HG03280 (cell line): Measurements from ENCODE around the gene CPT1A.

Source experiments
- ATAC-seq: cut with Tn5 transposase; IDR thresholded peaks from one replicate; pipeline ENCODE4 v1.9.1; 2021; ENCODE audit warnings: mild to moderate bottlenecking, moderate library complexity; ENCODE audit not compliant: unreplicated experiment

Gene CPT1A

DNA sequence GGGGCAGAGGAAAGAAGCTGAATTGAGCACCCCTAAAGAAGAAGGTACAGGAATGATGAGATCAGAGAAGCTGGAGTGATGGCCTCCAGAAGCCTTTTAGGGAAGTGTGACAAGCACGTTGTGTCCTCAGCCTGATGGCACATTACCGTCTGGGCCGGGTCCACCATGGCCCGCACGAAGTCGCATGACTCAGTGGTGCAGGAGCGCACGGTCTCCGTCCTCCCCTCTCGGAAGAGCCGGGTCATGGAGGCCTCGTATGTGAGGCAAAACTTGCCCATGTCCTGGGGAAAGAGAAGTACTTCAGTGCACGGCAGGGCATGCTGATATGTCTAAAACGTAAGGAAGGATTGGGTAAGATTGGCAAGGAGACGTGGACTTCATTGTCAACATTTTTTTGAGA, 79.2 kb downstream of the CPT1A start:
- ATAC-seq, result no peak

DNA sequence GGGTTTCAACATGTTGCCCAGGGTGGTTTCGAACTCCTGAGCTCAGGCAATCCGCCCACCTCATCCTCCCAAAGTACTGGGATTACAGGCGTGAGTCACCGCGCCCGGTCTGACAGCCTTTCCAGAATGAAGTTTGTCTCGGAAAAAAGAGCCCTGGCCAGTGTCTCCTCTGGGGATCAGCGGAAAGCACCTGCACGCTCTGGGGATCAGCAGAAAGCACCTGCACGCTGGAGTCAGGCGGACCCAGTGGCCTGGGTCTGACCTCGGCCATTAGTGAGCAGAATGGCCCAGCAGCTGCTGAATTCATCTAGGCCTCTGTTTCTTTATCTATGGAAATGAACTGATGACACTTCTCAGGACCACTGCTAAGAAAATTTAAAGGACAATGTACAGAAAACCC, 79.9 kb downstream of the CPT1A start:
- ATAC-seq, result no peak

DNA sequence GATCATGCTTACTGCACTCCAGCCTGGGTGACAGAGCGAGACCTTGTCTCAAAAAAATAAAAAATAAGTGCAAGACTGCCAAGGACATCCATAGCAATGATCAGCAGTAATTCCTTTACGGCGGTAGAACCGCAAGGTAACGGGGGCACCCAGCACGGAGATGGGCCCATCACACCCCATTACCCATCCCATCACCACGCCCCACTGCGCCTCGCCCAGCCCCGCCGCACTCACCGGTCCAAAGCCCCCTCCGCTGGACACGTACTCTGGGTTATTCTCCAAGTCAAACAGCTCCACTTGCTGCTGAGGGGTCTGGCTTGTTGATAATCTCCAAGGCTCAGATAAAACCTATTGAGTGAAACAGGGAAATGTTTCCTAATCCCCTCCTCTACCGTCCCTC, 81.7 kb downstream of the CPT1A start:
- no peak for ATAC-seq

DNA sequence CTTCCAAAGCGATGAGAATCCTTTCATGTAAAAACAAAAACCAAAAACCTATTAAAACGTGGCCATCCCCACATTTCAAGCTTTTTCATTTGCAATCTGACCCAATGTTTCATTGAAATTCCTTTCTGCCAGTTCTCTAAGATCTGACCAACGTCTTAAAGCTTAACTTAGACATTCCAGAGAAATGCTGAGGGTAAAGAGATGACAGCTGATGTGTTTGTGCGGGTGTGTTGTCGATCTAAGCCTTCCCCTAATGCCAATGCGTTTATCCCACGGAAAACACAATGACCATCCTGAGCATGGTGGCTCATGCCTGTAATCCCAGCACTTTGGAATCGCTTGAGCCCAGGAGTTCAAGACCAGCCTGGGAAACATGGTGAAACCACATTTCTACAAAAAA, 84.0 kb downstream of the CPT1A start:
- ATAC-seq, result no peak

DNA sequence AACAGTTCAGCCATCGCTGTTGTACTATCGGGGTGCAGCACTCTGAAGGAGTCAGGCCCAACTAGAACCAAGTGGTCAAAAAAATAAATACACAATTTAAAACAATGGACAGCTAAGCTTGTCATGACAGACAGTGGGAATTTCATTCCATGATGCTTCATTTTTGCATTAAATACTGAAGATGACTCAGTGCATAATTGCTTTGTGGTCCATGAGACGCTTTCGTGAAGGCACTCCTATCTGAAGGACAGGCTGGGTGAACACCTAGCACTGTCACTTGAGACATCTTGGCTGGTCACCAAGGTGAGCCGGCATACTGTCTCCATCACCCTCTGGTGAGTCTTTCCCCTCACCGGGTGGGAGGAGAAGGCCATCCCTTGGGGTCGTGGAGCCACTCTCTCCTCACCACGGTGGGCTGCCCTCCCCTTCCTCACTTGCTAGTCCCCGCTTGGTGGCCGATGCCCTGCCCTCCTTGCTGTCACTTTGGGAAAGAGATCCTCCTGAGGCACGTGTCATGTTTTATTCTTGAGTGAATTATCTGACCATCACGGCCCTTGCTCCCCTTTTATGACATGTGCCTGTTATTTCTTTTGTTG, 85.4 kb downstream of the CPT1A start:
- ATAC-seq, result no peak

DNA sequence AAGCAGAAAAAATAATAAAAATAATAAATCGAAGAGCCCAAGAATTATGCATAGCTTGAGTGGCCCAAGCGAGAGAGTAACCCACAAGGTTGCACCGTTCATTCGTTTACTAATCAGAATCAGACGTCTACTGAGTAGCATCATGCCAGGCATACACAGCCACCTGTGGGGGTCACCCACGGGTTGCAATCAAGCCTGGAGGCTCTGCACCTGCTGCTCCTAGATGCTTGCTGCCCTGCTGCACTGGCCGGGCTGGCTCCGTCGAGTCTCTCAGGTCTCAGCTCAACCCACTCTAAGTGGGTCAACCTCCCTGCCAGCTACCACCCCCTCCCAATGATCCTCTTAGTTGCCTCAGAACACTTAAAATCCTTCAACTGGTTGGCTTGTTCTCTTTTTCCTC, 88.4 kb downstream of the CPT1A start:
- ATAC-seq, result no peak

DNA sequence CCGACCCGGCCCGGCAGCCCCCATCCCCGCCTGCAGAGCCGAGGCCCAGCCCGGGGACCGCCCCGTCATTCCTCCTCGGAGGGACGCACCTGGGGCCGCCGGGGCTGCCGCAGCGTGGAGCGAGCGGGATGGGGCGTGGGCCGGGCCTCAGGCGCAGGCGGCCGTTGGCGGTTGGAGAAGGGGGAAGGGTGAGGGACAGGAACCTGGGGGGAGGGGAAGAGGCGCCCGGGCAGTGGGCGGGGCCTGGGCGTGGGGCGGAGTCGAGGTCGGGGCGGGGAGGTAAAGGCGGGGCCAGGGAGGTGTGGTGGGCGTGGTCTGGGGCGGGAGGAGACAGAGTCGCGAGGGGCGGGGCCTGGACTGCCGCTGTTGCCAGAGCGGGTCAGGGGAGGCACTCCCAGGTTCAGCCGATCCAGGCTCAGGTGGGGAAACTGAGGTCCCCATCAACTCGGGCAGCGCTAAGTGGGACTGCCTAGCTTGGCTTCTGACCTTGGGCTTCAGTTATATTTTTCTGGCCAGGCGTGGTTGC, 90.3 kb downstream of the CPT1A start, which contains the start of gene TESMIN:
Gene TESMIN, minus strand, starts transcription at position 190 of the 526 bp plus-strand sequence. CDS start 860 bp downstream, outside the sequence.
- peak; percentile 90 for ATAC-seq

DNA sequence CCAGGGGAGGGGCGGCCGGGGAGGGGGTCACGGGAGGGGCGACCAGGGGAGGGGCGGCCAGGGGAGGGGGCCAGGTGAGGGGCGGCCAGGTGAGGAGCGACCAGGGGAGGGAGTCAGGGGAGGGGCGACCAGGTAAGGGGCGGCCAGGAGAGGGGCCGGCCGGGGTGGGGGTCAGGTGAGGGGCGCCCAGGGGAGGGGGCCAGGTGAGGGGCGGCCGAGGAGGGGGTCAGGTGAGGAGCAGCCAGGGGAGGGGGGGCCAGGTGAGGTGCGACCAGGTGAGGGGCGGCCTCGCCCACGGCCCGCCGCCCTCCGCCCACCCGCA, 90.8 kb downstream of the CPT1A start:
- no peak for ATAC-seq

DNA sequence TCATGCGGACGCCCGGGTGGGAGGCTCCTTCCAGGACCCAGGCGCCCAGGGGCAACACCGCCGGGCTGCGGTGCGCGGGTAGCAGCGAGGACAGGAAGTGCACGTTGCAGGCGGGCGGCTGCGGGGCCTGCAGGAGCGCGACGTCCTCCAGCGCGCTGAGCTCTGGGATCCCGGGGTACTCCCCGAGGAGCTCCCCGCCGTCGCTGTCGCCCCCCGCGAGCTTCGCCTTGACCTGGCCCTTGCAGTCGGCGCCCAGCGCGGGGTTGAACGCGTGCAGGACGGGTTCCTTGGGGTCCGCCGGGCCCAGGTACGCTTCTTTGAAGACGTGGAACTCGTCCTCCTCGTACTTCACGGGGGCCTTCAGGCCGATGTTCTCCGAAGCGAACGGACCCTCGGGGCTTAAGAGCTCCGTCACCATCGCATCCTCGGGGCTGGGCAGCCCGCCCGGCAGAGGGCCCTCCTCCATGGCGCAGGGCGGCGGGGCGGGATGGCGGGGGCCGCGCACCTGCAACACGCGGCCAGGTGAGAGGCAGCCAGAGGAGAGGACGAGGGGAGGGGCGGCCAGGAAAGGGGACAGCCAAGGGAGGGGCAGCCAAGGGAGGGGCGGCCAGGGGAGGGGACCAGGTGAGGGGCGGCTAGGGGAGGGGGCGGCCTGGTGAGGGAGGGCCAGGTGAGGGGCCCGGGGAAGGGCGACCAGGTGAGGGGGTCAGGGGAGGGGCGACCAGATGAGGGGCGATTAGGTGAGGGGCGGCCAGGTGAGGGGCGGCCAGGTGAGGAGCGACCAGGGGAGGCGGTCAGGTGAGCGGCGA, 91.3 kb downstream of the CPT1A start:
- no peak for ATAC-seq

DNA sequence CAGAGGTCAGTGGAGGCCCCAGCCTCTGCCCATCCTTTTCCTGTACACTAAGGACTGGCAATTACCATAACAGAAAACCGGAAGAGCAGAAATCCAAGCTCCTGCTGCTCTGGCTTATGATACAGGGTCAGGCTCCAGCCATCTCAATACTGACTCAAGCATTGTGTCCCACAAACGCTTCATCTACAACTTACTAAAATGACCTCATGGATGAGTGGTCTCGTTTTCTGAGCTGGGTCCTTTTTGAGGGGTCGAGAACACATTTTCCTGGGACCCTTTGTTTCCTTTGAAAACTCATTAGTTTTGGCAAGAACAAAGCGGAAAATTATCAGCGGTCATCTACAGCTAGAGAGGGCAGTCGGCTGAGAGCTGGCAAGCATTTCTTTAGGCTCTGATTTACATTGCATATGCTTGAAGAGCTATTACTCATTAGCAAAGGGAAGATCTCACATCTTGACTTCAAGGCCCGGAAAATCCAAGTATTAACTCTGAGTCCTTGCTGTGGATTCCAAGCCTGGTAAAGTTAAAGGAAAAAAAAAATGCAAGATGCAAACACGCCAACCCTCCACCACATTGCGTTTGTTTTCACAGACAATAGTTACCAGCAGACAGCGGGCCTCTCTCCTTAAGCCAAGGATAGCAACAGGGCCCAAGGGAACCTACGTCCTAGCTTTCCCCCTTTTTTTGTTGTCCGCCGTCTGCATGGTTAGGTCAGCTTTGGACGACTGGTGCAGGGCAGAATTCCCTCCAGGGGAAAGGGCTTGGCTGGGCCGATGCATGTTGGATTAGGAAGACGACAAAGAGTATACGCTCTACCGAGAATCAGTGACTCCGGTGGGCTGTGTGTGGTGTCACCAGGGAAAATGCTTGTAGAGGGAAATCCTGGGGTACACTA, 92.2 kb downstream of the CPT1A start:
- ATAC-seq, result no peak

DNA sequence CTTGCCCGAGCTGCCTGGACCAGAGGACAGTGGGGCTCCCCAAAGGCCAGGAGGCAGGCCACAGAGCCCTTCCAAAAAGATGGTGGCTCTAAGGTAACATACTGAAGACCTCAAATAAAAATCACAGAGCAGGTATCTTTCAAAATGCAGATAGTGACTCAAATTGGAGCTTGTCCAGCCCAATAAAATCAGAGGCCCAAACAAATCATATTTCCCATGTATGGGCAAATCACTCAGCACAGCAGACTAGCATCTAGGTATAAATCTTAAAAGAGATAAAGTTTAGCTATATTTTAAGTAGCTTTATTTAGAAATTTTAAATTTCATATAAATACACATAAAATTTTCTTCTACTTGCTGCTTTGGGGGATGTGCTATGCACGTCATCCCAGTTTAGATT, 93.7 kb downstream of the CPT1A start:
- no peak for ATAC-seq

DNA sequence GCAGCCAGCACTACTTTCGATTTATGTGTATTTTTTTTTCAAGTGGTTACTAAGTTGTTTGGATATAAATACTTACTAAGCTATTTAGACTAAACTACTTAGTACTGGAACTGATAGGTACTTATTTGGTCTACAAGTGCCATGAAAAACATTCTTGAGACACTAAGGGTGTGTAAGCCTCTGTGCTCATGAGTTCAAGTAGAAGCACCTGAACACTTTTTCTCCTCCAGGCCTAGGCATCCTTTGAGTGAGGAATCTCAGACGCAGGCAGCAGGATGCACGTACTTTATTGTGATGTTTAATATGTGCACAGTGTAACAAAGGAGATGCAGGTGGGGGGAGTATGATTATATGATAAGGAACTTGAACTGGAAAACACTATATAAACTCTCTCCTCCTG, 98.2 kb downstream of the CPT1A start:
- no peak for ATAC-seq

DNA sequence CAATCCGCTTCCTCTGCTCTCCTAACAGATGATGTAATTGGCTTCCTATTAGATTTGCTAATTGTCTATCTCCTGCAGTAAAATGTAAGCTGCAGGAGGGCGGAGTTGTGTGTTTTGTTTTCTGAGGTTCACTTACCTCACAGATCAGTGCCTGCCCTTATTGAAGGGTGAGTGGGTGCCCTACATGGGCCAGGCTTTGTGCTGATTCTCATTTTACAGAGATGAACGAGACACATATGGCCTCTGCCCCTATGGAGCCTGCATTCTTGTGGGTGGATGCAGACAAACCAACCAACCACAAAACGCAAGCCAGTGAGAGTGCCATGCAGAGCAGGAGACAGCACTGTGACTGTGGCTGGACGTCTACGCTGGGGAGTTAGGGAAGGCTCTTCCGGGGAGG, 100.3 kb downstream of the CPT1A start:
- ATAC-seq, result no peak

DNA sequence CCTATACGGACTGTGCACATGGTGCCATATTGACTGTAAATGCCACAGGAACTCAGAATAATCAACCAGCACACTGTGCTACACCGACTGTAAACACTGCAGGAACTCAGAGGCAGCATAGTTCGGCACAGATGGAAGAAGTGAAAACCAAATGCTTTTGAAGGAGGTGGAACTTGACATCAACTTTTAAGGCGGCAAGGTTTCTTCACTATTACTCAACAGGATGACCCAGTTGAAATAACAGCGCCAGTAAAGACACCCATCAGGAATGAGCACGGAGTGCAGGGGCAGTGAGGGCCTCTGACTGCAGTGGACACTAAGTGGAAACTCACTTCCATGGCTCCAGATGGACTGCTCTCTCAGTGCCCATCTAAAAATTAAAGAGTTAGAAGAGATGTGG, 106.1 kb downstream of the CPT1A start:
- no peak for ATAC-seq

DNA sequence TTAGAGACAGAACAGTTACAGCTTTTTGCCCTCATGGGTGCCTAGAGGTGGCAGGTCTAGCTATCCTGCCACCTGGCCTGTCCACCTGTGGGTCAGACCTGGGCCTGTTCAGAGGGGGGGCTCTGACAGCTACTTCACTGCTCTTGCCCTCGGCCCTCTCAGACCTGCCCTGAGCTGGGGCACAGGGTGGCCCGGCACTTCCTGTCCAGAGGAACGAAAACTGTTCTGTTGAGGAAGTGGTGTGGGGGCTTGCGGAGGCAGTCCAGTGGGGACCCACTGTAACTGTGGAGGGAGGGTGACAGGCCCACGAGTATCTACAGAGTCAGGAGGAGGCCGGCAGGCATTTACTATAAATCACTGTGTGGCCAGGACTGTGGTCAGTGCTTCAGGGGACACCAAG, 106.6 kb downstream of the CPT1A start:
- no peak for ATAC-seq

DNA sequence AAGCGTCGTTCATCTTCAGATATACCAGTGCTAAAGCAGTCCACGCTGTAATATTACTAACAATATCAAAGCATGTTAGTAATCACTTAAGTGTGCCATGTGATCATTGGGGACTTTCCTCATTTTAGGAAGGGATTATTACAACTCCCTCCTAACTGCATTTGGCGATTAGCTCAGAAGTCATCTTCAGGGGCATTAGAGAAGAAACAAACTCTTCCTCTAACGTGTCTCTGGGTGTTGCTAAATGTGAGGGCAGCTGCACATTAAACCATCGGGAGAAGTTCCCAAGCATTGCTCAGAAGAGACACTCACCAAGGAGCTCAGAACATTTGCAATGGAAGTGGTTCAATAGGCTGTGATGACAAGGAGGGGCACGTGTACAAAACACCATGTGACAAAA, 107.6 kb downstream of the CPT1A start:
- ATAC-seq, result no peak

DNA sequence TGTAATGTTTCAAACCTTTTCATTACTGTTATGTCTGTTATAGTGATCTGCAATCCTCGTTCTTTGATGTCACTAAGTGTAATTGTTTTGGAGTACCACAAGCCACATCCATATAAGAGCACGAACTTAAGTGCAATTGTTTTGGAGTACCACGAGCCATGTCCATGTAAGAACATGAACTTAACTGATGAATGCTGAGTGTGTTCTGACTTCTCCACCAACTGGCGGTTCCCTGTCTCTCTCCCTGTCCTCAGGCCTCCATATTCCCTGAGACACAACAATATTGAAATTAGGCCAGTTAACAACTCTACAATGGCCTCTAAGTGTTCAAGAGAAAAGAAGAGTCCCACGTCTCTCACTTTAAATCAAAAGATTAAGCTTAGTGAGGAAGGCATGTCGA, 113.9 kb downstream of the CPT1A start:
- no peak for ATAC-seq

DNA sequence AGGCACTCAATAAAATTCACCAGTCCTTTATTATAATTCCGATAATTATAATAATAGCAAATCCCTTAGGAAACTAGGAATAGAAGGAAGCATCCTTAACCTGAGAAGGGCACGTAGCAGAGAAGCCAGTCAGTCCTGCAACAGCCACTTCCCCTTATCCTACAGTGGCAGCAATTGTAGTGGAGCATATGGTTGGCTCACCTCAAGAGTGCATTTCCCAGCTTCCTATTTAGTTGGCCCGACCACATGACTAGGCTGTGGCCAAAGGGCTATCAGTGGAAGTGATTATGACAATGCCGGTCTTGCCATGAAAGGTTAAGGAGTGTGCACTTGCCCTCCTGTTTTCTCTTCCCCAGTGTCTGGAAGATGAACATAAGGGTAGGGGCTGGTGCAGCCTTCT, 117.4 kb downstream of the CPT1A start:
- no peak for ATAC-seq

DNA sequence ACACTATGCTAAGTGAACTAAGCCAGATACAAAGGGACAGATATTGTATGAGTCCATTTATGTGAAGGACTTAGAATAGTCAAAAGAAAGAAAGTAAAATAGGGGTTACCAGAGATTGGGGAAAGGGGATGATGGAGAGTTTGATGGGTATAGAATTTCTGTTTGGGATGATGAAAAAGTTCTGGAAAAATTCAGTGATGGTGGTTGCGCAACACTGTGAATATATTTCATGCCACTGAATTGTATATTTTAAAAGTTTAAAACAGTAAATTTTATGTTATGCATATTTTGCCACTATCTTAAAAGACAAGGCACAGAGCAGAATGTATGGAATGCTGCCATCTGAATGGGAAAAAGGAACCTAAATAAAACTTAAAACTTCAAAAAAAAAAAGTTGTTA, 119.6 kb downstream of the CPT1A start:
- ATAC-seq, result no peak

DNA sequence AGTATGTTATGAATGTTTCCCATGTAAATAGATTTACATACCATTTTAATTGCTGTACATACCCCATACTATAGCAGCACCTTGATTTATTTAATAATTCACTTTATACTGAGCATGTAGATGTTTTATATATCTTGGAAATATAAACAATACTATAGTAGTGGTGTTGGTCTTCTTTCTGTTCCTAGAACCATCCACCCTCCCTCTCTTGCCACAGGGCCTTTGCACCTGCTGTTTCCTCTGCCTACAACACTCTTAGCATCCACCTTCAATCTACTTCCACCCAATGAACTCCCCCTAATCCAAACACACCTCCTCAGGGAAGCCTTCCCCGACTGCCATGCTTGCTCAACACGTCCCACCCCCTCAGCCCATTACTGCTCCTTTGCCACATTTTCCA, 120.6 kb downstream of the CPT1A start:
- ATAC-seq, result no peak

DNA sequence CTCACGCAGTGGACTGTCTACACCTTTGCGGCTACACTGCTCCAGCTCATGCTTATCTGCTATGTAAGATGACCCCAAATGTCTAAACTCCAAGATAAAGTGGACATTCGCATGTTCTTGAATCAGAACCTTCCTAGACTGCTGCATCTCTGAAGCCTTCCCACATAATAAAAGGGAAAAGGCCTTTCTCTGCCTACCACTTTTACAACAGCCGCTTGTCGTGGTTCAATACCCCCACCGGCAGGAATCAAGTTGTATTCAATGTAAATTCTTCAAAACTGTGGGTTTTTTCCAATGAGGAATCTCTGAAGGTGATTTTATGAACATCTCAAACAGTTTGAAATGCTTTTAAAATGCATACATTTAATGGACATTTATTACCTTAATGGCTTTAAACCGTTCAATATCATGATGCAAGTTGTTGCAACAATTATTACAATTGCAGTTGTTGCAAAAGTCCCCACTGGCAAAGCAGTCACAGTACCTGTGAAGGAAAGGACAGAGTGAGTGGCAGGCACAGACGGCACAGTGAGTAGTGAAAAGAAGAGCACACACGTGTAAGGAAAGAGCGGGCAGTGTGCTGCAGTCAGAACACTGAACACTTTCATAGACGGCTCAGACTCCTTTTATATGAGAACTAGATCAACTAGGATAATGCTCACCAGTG, 126.1 kb downstream of the CPT1A start:
- no peak for ATAC-seq
